Thyroid gland (tissue), 4 donors: ENCODE data around the gene ZBTB33. TPM values are rescaled to one million over a fixed set of nuclear protein-coding genes. Genes with fewer than 3 reads are reported as not detected.

ENCODE experiments used
- DNase-seq, 2 donors: peaks; one replicate each; pipeline ENCODE4 v3.0.0-alpha.2; 2019
- H3K27ac ChIP-seq, 3 donors: fragments of 200-600 bp; sonication (generic); 1 replicate in 2 of 3; 2 replicates in 1 of 3; pipeline ENCODE4 v1.5.1; 2016 to 2019; ENCODE audit warnings: mild to moderate bottlenecking in 1 of 3, moderate library complexity in 1 of 3
- H3K27me3 ChIP-seq: fragments of 200-600 bp; sonication (generic); one replicate; pipeline ENCODE4 v1.5.1; 2019
- H3K36me3 ChIP-seq, 2 donors: fragments of 200-600 bp; sonication (generic); one replicate each; pipeline ENCODE4 v1.5.1; 2016 to 2019
- H3K4me1 ChIP-seq, 2 donors: fragments of 200-600 bp; sonication (generic); one replicate each; pipeline ENCODE4 v1.5.1; 2017 to 2019
- H3K4me3 ChIP-seq, 3 donors: fragments of 200-600 bp; sonication (generic); replicated peaks in 1 of 3; 1 replicate in 2 of 3; 2 replicates in 1 of 3; pipeline ENCODE4 v1.5.1; 2016; ENCODE audit warnings: mild to moderate bottlenecking in 1 of 3
- H3K9me3 ChIP-seq: fragments of 200-600 bp; sonication (generic); one replicate; pipeline ENCODE4 v1.5.1; 2017
- CTCF ChIP-seq, 6 experiments: fragments of 200-600 bp in 3 of 6; fragments of 450-650 bp in 3 of 6; sonication (generic) in 3 of 6; IDR thresholded peaks; one replicate each; pipeline ENCODE4 v1.5.1; 2016 to 2019; ENCODE audit warnings: antibody characterized with exemption in 6 of 6, mild to moderate bottlenecking in 2 of 6, inconsistent platforms in 1 of 6, moderate library complexity in 1 of 6
- POLR2A ChIP-seq, 2 donors: fragments of 450-650 bp; IDR thresholded peaks; one replicate each; pipeline ENCODE4 v1.6.1; 2017; ENCODE audit warnings: antibody characterized with exemption in 2 of 2, mild to moderate bottlenecking in 2 of 2, moderate library complexity in 1 of 2
- WGBS, 2 donors: methylation state at CpG; one replicate each; pipeline ENCODE4 v1.1.5; 2017; 5-methylcytosine and 5-hydroxymethylcytosine counted together
- intact Hi-C: fragments of 100-400 bp; cut with DNase I; formaldehyde crosslinking; loops from one replicate; pipeline ENCODE4 v1.15.1; 2023
- total RNA-seq, 4 donors: library from RNA; depleted of rRNA; stranded (reverse); fragments of >200 nt; gene quantifications; one replicate each; pipeline ENCODE4 v1.2.3, GENCODE V29; 2016

The ZBTB33 gene
- total RNA-seq, 4 donors from 2014 or later, result 18.4 to 23.5 (median 20.8) TPM

GRCh38 chrX:120251471-120252011 is 929 bp downstream of the ZBTB33 start:
- peak overlapping the region; percentile 84 to 89 (median 88) for H3K27ac ChIP-seq
- H3K4me3 ChIP-seq, result peak overlapping the region; percentile 20 to 43 (median 23)
- intact Hi-C loops, result no loop called here
- no peaks in the 10 kb centered on the region for H3K27me3 ChIP-seq
- peak; percentile 30 to 33 for DNase-seq
- no peaks in the 10 kb centered on the region for H3K9me3 ChIP-seq
- peak in 1 of 2 donors; percentile 35 for TF ChIP-seq POLR2A (IDR thresholded peaks at IDR 0.05)
- TF ChIP-seq CTCF (IDR thresholded peaks at IDR 0.05), result no peak
- no peaks in the 10 kb centered on the region for H3K36me3 ChIP-seq
- WGBS, 2 donors, result 0% methylated on average over 14 to 28 of the region's 28 CpGs
- H3K4me1 ChIP-seq, result no peaks in the 10 kb centered on the region

GRCh38 chrX:120253784-120254183 is 3.2 kb downstream of the ZBTB33 start:
- Histone ChIP-seq H3K4me1 (no peaks in the 10 kb centered on the region), H3K27ac (no peak overlapping the region), H3K4me3 (no peak overlapping the region), H3K36me3 (no peaks in the 10 kb centered on the region), H3K27me3 (no peaks in the 10 kb centered on the region), H3K9me3 (no peaks in the 10 kb centered on the region)
- WGBS, 2 donors, result 91 to 92% methylated on average over 6 of the region's 6 CpGs
- intact Hi-C loops, result no loop called here
- DNase-seq, result no peak
- TF ChIP-seq POLR2A (IDR thresholded peaks at IDR 0.05) (no peak), CTCF (IDR thresholded peaks at IDR 0.05) (no peak)

- WGBS, 2 donors, result 35 to 54% methylated on average over 2 to 3 of the region's 3 CpGs
- H3K4me3 ChIP-seq, result no peak overlapping the region
- no peaks in the 10 kb centered on the region for H3K9me3 ChIP-seq
- no peaks in the 10 kb centered on the region for H3K4me1 ChIP-seq
- H3K27me3 ChIP-seq, result no peaks in the 10 kb centered on the region
- no peaks in the 10 kb centered on the region for H3K36me3 ChIP-seq
- no peak for TF ChIP-seq POLR2A (IDR thresholded peaks at IDR 0.05)
- no peak for TF ChIP-seq CTCF (IDR thresholded peaks at IDR 0.05)
- intact Hi-C loops, result no loop called here
- no peak overlapping the region for H3K27ac ChIP-seq
- no peak for DNase-seq
Observed at GRCh38 chrX:120260369-120260768, 9.8 kb downstream of the ZBTB33 start.

GRCh38 chrX:120262859-120263708 is 12.5 kb downstream of the ZBTB33 start:
- Histone ChIP-seq H3K36me3 (no peaks in the 10 kb centered on the region), H3K4me3 (no peak overlapping the region), H3K27me3 (no peaks in the 10 kb centered on the region), H3K4me1 (no peaks in the 10 kb centered on the region), H3K9me3 (no peaks in the 10 kb centered on the region), H3K27ac (no peak overlapping the region)
- 72 to 75% methylated on average over 1 to 7 of the region's 8 CpGs for WGBS, 2 donors
- DNase-seq, result no peak
- TF ChIP-seq CTCF (IDR thresholded peaks at IDR 0.05) (no peak), POLR2A (IDR thresholded peaks at IDR 0.05) (no peak)
- intact Hi-C loops, result no loop called here

- H3K4me1 ChIP-seq, result no peaks in the 10 kb centered on the region
- intact Hi-C loops, result no loop called here
- H3K36me3 ChIP-seq, result no peaks in the 10 kb centered on the region
- H3K27me3 ChIP-seq, result no peaks in the 10 kb centered on the region
- H3K4me3 ChIP-seq, result no peak overlapping the region
- no peak overlapping the region for H3K27ac ChIP-seq
- TF ChIP-seq POLR2A (IDR thresholded peaks at IDR 0.05) (no peak), CTCF (IDR thresholded peaks at IDR 0.05) (no peak)
- no peaks in the 10 kb centered on the region for H3K9me3 ChIP-seq
- no peak for DNase-seq
Observed at GRCh38 chrX:120264341-120264740, 13.7 kb downstream of the ZBTB33 start.
